ENCODE measurements around the gene FMOD. TPM values are rescaled to one million over a fixed set of nuclear protein-coding genes. Genes with fewer than 3 reads are reported as not detected.

Gene FMOD
- total and polyA plus RNA-seq, 2 donors (not counting 3 experiments of a cell fraction or from before 2014, with no cell fraction given): 0.11 to 0.12 TPM

GRCh38 chr1:203295796-203296195 is 55.1 kb downstream of the FMOD start:
- no peak for DNase-seq (ENCODE audit: low read depth, low spot score)
- peaks cover 11 to 20% of the 10 kb centered on the region in 2 experiments for H3K27me3 ChIP-seq (ENCODE audit: control insufficient read depth in 2 of 2, insufficient read depth in 2 of 2, low read length in 2 of 2)
- FAIRE-seq: no peak
- H3K4me2 ChIP-seq (ENCODE audit: insufficient read depth, low read length): no peak overlapping the region
- no peak overlapping the region for H3K9ac ChIP-seq (replicated peaks; ENCODE audit: extremely low read depth, insufficient read depth, low read length)
- dilution Hi-C loops (cut with MboI; ENCODE audit: extremely low pct_ligation_motif_present, low sequenced_read_pairs) (no loop called here), intact Hi-C loops (cut with micrococcal nuclease) (no loop called here)
- H4K20me1 ChIP-seq (replicated peaks; ENCODE audit: control insufficient read depth, extremely low read depth, insufficient read depth, low read length): no peaks in the 10 kb centered on the region
- ChIA-PET CTCF (interaction anchor here (0.7 to 2.8 kb wide), 6 partner anchors 23 to 42 kb away, joined by 3 to 12 read pairs (median 4); no protein-coding TSS in a partner anchor), POLR2A (interaction anchor here (0.6 to 1.3 kb wide), 2 partner anchors 9 kb away, joined by 3 to 7 read pairs; partner anchors contain the start of gene BTG2)
- no peaks in the 10 kb centered on the region for H3K9me3 ChIP-seq (replicated peaks; ENCODE audit: control insufficient read depth, insufficient read depth, low read length)
- no peaks in the 10 kb centered on the region for H3K79me2 ChIP-seq (ENCODE audit: control insufficient read depth, insufficient read depth, low read length)
- TF ChIP-seq GATA2 (IDR thresholded peaks at IDR 0.05; ENCODE audit: insufficient read depth, insufficient read length, low read depth, low read length): no peak
- no peak for TF ChIP-seq CTCF (IDR thresholded peaks at IDR 0.05; ENCODE audit: extremely low read depth in 1 of 2, insufficient read depth in 1 of 2, low read depth in 1 of 2, low read length in 2 of 2)
- no peak for TF ChIP-seq MAX (IDR thresholded peaks at IDR 0.05; ENCODE audit: insufficient read depth, insufficient read length)
- TF ChIP-seq MYC (IDR thresholded peaks at IDR 0.05; ENCODE audit: low read depth, low read length): no peak
- TF ChIP-seq EZH2 (IDR thresholded peaks at IDR 0.05; ENCODE audit: borderline replicate concordance, low read depth, low read length, severe bottlenecking): no peak
- TF ChIP-seq JUN (IDR thresholded peaks at IDR 0.05; ENCODE audit: borderline replicate concordance, insufficient read depth, insufficient read length, low read depth): no peak
- no peak for TF ChIP-seq FOS (IDR thresholded peaks at IDR 0.05; ENCODE audit: borderline replicate concordance, insufficient read depth, low read length)
- TF ChIP-seq POLR2A (IDR thresholded peaks at IDR 0.05; ENCODE audit: low read depth, low read length): no peak
- TF ChIP-seq POLR2AphosphoS5 (IDR thresholded peaks at IDR 0.05; ENCODE audit: insufficient read depth, low read depth, low read length): no peak
- H3K27ac ChIP-seq (ENCODE audit: insufficient read depth, low read depth, low read length): no peak overlapping the region
- no peaks in the 10 kb centered on the region for H3K9me1 ChIP-seq (replicated peaks; ENCODE audit: control insufficient read depth, extremely low read depth, insufficient read depth, low read length)
- no TSS peak for BruUV-seq (replicated peaks)
- H3K4me3 ChIP-seq (replicated peaks in 1 of 3; ENCODE audit: insufficient read depth in 1 of 3, low read depth in 1 of 3, low read length in 3 of 3): no peak overlapping the region
- H3K4me1 ChIP-seq (ENCODE audit: control insufficient read depth, extremely low read depth, insufficient read depth, low read length): no peaks in the 10 kb centered on the region
- no peak overlapping the region for H2AFZ ChIP-seq (ENCODE audit: low read depth, low read length)
- no peaks in the 10 kb centered on the region for H3K36me3 ChIP-seq (ENCODE audit: control insufficient read depth in 2 of 2, extremely low read depth in 1 of 2, insufficient read depth in 2 of 2, low read length in 2 of 2)
